NCI-H146 (cell line): ENCODE measurements around the gene ZNF280D.
A peak's percentile ranks its signal among the peaks of the same experiment; 100 is the strongest.
"Not testable (repeated sequence)": the region's sequence is repeated elsewhere in the genome, so short reads cannot be mapped to it uniquely, and the experiment has no call there.

Experiments used
- DNase-seq: peaks from one replicate; lab custom pipeline; 2025; lab: John Stamatoyannopoulos, UW

The ZNF280D gene

DNA sequence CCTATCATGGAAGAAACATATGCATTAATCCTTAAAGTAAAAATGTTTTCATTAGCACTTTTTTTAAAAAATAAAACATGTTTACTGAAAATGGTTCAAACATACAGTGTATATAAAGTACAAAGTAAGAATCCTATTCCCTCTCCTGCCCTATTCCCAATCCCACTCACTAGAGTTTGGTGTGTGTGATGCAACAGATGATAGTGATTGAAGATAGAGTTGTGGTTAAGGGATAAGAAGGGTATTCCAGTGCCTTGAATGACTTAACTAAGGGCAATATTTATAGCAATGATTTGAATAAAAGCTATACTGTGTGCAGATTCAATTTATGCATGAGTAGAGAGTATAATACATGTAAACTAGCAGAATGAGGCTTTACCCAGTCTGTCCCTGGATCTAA, 18.1 kb downstream of the ZNF280D start:
- DNase-seq = no peak

DNA sequence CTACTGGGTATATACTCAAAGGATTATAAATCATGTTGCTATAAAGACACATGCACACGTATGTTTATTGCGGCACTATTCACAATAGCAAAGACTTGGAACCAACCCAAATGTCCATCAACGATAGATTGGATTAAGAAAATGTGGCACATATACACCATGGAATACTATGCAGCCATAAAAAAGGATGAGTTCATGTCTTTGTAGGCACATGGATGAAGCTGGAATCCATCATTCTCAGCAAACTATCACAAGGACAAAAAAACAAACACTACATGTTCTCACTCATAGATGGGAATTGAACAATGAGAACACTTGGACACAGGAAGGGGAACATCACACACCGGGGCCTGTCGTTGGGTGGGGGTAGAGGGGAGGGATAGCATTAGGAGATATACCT, 23.8 kb downstream of the ZNF280D start:
- DNase-seq = not testable (repeated sequence)

DNA sequence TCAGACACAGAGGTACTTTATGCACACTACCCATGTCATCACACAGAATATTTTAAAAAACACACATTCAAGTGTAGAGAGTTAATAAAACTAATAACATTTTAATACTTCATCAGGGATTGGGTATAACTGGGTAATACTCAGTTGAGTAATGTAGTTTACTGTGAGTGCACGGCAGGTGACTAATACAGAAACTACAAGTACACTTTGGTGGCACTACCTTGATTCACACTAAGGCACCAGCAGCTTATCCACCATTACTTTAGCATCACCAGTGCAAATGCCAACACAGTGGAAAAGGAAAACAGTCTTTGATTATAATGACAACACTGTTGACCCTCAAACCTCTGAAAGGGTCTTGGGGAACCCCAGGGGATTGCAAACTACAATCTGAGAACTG, 33.6 kb downstream of the ZNF280D start:
- DNase-seq = no peak

DNA sequence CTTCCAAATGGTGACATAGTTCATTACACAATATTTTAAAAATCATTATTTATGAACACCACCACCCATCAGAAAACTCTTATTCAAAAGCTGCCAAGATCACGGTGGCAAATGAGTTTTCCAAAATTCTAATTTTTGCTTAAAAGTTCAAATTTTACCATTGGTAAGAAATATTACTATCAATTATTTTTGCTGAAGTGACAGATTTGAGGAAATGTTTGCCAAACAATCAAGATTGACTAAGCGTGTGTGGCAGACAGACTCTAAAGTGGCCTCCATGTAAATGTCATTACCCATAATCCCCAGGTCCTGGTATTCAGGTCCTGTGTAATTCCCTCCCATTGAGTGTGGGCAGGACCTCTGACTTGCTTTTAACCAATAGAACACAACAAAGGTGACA, 35.0 kb downstream of the ZNF280D start:
- DNase-seq = no peak

DNA sequence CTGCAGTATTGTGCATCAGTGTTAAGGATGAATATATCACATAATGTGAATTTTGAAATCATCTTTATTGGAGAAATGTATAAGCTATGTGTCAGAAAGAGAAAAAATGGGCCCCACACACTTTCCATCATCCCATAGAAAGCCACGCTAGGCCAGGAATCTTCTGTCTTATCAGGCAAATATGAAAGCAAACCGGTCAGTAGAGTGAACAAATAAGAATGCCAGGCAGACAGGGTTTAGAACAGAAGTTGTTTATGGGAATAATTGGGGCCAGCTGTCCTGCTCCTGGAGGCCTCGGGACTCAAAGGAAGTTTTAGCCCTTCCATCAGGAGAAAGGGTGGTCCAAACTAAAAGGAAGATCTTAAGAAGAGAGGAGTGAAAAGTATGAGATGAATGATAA, 39.5 kb downstream of the ZNF280D start:
- DNase-seq = no peak

DNA sequence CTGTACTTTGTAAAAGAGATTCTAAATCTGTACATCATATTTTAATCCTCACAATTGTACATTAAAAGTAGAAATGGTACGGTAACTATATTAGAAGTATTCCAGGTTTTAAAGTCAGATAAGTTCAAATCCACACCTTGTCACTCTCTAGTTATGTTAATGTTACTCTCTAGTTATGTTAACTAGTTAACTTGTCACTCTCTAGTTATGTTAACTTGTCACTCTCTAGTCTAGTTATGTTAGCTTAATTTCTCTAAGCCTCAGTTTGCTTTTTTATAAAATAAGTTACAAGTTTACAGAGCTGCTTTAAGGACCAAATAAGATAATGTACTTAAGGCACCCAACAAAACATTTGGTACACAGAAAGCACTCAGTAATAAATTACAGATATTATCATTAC, 42.6 kb downstream of the ZNF280D start:
- no peak for DNase-seq

DNA sequence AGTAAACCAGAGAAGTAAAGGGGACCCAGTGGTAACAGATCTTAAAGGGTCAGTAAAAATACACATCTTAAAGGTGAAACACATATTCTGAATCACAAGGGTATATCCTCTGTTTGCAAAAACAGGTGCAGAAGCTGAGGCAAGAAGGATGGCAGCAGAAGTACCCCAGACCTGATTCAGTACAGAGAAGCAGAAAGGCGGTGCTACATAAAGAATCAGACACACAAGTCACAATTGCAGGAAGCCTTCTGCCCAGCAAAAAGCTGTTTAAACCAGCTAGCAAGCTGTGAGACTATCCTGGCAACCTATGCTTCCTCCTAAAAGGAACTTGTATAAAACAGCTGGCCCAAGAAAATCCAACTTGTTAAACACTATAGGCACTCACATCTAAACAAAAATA, 49.4 kb downstream of the ZNF280D start:
- DNase-seq = no peak

DNA sequence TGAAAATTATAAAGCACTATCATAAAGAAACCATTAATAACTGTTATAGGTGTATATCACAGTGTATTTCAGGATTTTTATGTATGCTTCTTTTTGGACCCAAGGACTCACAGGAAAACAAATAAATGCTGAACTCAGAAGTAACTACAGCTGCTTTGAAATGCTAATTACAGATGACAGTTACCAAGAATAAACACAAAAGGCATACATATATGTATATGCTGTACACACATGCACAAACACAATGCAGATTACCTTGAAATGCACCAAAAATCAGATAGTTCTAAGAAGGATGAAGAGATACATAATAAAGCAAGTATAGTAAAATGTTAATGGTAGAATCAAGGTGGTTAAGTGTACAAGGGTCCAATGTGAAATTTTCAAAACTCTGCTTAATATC, 52.2 kb downstream of the ZNF280D start:
- DNase-seq = no peak

DNA sequence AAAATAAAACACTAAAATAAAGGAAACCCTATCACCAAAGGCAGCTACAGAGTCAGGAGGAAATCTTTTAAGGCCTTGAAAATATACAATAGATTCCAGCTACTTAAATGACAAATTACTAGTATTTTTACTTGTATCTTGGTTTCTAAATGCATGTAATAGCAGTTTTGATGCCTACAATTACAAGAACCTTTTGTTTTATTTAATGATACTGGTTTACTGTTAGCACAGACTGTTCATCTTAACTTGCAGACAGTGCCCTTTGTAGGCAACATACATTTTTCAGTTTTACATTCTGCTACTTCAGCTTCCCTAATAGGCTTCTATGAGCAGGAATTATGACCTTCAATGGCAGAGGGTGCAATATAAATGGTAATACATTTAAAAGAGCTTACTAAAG, 54.1 kb downstream of the ZNF280D start:
- DNase-seq = no peak

DNA sequence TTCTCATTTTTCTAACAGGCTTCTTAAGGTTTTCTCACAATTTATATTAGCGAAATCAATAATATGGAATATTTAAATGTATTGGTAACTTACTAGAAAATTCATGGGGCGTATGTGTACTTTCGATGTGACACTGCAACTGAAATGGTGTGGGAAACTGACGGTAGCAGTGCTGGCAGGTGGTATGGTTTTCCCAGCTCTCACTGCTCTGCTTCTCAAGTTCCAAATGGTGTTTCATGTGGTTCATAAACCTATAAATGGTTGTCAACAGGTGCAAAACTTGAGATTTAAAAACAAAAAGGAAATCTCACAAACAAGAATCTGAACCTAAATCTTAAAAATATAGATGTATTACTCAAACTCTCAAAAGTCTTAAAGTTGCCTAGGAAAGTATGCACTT, 54.7 kb downstream of the ZNF280D start:
- no peak for DNase-seq

DNA sequence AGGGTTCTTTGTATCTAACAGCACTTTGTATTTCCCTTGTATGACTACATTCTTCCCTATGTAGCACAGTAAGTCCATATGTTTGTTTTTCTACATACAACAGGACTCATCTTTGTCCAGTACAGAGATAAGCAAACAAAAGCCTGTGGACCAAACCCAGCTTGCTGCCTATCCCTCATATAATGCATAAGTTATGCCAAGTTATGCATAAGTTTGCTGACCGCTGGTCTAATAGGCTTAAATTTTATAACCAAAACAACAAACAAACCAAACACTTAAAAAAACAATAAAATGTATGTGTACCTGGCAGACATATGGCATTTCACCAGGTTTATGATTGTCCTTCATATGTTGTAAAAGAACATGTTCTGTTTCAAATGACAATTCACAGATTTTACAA, 56.0 kb downstream of the ZNF280D start:
- DNase-seq = peak; percentile 1

DNA sequence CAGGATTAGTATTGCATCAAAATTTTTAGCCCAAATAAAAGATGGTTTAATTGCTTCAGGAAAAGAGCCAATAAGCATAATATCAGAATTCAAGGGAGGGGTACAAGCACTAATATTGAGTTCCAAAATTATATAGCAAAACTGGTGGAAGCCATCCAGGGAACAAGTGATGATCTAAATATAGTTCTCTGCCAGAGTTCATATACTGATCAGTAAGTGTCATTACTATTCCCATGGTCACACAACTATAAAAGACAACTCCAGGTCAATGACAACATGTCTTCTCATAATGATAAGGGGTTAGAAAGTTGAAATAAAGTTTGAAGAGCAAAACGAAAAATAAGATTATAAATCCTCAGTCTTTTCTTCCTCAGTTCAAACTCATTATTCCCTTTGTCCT, 57.4 kb downstream of the ZNF280D start:
- DNase-seq = no peak

DNA sequence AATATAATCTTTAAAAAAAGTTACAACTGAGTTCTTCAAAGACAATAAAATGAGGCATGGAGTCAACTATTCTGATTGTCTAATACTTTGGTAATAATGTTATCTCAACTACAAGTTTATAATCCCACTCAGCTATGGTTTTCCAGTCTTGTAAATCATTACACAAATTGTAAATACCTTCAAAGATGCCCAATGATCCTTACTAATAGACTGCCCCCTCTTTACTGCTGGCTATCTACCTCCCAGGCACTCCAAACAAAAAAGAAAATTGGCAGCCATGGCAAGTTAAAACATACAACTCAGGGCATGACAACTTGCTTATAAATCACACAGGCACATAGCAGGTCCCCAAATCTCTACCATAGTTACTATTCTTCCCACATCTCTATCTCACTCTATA, 58.5 kb downstream of the ZNF280D start:
- DNase-seq = no peak

DNA sequence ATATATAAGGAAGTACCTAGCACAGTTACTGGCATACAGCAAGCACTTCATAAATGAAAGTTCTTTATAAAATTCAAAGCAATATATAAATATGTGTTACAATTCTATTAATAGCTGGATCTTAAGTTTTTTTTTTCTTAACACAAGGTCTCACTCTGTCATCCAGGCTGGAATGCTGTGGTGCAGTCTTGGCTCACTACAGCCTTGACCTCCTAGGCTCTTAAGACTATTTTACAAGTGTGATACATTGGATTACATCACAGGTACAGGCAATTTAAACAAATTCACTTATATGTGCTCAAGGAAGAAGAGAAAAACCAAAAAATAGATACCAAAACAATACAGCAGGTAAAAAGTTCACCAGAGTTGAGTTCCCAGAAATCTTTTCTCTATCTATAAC, 60.6 kb downstream of the ZNF280D start:
- DNase-seq = no peak

DNA sequence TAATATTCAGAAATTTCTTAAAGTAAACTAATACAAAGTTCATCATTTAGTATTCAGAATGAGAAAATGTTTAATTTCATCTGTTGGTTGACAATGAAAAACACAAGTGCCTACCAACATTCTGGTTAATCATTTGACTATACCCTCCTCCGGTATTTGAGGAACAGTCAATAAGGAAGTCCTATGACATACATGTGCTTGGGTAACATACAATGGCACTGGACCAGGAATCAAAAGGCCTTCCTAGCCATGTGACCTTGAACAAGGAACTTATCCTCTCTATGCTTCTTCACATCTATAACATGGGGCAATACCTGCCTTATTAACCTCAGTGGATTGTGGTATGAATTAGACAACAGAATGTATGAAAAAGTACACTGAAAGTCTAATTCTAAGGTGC, 65.8 kb downstream of the ZNF280D start:
- DNase-seq = no peak

DNA sequence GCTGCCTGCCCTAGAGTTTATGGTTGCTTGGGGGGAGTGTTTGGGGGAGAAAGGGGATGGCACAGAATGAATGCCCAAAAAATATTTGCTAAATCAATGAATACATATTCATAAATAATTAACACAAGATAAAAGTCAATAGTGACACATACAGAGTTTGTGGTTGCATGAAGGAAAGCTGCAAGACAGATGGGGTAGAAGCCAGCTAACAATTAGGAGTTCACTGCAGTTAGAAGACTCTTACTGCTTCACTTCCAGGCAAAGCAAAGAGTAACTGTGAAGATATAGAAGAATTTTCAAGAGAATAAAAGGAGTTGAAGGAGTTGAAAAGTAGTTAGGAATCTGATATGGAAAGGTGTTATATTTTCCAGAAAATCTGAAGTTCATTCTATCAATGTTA, 72.4 kb downstream of the ZNF280D start:
- DNase-seq = no peak

DNA sequence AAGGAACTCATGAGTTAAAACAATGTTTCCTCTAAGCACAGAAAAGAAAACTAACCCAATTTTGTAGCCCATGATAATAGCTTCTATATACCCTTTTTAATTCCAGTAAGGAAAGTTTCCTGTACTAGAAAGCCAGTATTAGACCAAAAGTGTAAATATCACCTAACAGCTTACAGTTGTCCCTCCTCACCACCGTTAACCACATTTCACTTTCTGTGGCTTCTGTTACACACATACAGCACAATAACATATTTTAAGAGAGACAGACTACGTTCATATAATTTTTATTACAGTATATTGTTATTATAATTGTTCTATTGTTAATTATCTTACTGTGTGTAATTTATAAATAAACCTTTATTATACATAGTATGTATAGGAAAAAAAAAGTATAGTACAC, 74.1 kb downstream of the ZNF280D start:
- DNase-seq = no peak

DNA sequence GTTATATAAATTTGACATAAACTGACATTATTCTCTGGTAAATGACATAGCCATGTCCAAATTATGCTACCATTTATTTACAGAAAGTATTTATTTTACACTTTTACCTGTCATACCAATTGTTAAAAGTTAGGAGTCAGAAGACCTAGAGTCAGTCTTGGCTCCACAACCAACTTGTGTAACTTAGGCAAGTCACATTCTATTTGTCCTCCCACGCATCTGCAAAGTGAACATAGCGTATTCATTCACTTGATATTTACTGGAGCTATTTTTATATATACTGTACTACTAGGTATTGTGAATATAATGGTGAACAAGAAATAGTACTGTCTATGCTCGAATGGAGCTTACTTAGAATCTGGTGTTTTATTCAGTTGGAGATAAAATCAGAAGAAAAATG, 78.7 kb downstream of the ZNF280D start:
- DNase-seq = no peak

DNA sequence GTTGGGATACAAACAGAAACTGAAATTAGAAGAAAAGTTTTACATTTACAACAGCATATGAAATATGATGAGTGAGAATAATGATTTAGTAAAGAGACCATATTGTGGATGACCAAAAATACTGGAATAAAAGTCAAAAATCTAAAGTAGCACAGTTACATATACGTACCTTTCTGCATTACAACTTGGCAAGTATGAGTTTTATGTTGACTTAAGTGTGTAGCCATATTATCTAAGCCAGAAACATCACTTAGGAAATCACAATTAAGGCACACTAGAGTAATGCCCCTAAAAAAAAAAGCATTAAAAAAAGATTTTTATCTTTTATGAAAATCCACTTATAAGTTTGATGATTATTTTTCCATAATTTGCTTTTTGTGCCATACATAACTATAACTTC, 79.1 kb downstream of the ZNF280D start:
- no peak for DNase-seq

DNA sequence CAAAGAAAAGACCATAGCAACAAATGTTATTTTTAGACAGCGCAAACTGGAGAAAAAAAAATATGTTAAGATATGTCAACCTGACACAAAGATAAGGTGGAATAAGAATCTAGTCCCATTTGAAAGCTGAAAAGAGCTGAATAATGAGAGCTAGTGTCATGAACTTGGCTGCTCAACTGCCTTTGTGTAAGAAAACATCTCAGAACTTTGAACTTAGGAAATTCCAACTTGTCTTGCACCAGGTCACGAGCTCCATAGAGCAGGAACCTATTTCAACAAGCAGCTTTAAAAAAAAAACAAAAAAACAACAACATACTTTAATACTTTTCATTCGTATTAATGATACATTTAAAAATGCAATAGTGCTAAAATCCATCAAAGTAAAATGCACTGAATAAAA, 79.5 kb downstream of the ZNF280D start:
- no peak for DNase-seq

DNA sequence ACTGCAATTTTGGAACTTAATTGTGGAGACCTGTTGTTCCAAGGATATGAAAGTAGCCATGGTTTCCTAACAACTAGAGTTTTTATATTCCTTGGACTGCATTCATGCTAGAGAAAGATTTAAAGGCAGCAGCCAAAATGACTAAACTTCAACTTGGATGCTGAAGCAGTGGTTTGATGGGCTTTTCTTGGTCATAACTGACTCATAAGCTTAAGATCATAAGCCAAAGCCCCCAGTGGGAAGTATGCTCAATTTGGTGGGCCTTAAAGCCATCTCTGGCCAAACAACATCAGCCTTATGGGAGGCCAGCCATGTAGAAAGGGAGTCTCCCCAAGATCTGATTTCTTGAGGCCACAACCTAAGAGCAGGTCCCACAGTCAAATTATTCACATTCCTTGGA, 80.2 kb downstream of the ZNF280D start:
- no peak for DNase-seq

DNA sequence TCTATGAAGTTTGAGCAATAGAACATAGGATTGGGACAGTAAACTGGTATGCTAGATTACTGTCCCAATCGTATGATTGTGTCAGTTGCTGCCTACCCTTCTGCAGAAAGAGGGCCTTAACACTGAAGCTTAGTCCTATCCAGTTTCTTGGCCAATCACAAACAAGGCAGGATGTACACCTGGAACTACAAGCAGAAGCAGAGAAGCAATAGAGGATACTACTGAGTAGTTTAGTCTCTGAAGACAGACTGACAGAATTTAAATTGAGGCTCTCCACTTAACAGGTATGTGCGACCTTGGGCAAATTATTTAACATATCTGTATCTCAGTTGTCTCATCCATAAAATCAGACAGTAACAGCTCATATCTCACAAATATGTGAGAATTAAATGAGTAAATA, 85.0 kb downstream of the ZNF280D start:
- DNase-seq = no peak

DNA sequence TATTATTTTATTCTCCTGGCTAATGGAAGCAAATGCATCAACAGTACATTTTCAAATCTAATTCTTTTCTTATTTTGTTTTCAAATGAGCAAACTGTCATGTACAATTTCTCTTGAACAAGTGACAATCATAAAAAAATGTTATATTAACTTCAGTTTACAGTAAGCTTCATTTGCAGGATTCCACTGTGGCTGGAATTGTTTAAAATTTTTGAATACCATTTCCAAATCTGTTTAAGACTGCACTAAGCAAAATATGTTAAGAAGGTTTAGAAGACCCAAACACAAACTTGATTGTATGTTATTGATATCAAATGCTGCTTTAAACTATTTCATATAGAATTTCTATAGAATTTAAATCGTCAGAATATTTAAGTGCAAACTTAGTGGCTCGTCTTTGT, 92.8 kb downstream of the ZNF280D start:
- DNase-seq = no peak

DNA sequence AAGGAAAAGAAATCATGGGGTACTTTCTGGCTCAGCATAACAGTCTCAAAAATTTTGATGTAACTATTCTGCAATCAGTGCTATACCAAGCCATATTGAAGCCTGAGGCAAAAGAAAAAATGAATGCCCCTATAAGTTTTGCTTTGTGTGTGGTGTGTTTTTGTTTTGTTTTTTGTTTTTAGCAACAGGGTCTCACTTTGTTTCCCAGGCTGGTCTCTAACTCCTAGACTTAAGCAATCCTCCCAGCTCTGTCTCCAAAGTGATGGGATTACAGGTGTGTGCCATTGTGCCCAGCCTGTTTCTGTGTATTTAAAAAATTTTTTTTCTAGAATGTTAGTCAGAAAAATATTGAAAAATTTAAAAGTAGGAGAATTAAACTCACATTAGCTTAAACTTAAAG, 93.2 kb downstream of the ZNF280D start:
- DNase-seq = no peak

DNA sequence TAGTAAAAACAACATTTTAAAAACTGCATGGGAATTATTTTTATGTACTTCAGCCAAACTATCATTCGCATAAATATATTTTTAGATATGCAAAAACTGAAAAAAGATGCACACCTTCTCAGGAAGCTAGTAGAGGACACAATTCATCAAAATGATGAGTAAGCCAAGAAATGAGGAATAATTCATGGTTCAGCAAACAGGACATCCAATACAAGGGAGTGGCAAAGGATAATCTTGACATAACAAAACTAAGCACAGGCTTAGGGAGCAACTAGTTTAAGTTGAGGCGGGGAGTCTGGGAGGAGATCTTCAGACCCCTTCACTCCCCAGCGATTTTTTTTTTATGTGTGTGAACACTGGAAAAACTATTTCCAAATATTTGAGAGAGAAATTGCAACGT, 93.7 kb downstream of the ZNF280D start:
- DNase-seq = no peak
